Central memory CD8-positive, alpha-beta T cell (primary cell): Measurements from ENCODE around the gene ARHGEF11.
A peak's percentile ranks its signal among the peaks of the same experiment; 100 is the strongest.

ENCODE experiments used
- ATAC-seq: fragments of 150-1000 bp; cut with Tn5 transposase; replicated peaks from 2 replicates; pipeline ENCODE4 v1.10.0; 2022; ENCODE audit warnings: mild to moderate bottlenecking, moderate FRiP score, moderate number of reproducible peaks; ENCODE audit not compliant: poor library complexity, severe bottlenecking; ENCODE audit errors: extremely low read depth
- DNase-seq, 2 donors: peaks; one replicate each; pipeline ENCODE4 v3.0.0; 2021; ENCODE audit warnings: low spot score in 2 of 2
- H3K27ac Mint-ChIP-seq: one replicate; pipeline ENCODE4 v1.8.0; 2022; ENCODE audit warnings: low read depth, mild to moderate bottlenecking, moderate library complexity, mixed read lengths
- H3K27me3 Mint-ChIP-seq: one replicate; pipeline ENCODE4 v1.8.0; 2022; ENCODE audit warnings: mixed read lengths
- H3K36me3 Mint-ChIP-seq: one replicate; pipeline ENCODE4 v1.8.0; 2022; ENCODE audit warnings: mild to moderate bottlenecking, moderate library complexity, mixed read lengths; ENCODE audit not compliant: insufficient read depth
- H3K4me1 Mint-ChIP-seq: one replicate; pipeline ENCODE4 v1.8.0; 2022; ENCODE audit warnings: mixed read lengths
- H3K4me3 Mint-ChIP-seq: one replicate; pipeline ENCODE4 v1.8.0; 2022; ENCODE audit warnings: mild to moderate bottlenecking, moderate library complexity, mixed read lengths
- H3K9me3 Mint-ChIP-seq: one replicate; pipeline ENCODE4 v1.8.0; 2022; ENCODE audit warnings: mixed read lengths

ARHGEF11 gene

GRCh38 chr1:156992215-156992614 is 53.3 kb downstream of the ARHGEF11 start:
- no peak overlapping the region for H3K27ac Mint-ChIP-seq
- no peaks in the 10 kb centered on the region for H3K36me3 Mint-ChIP-seq
- ATAC-seq: no peak

GRCh38 chr1:156987715-156988114 is 57.8 kb downstream of the ARHGEF11 start:
- peaks cover 38% of the 10 kb centered on the region for H3K27me3 Mint-ChIP-seq
- ATAC-seq (no peak), DNase-seq (no peak)
- H3K4me1 Mint-ChIP-seq: no peaks in the 10 kb centered on the region
- H3K4me3 Mint-ChIP-seq: no peak overlapping the region
- no peaks in the 10 kb centered on the region for H3K36me3 Mint-ChIP-seq
- H3K27ac Mint-ChIP-seq: no peak overlapping the region
- no peaks in the 10 kb centered on the region for H3K9me3 Mint-ChIP-seq

More at GRCh38 chr1:156992215-156992614, 53.3 kb downstream of the ARHGEF11 start:
- DNase-seq: no peak
- no peaks in the 10 kb centered on the region for H3K9me3 Mint-ChIP-seq
- H3K4me1 Mint-ChIP-seq: no peaks in the 10 kb centered on the region
- H3K4me3 Mint-ChIP-seq: no peak overlapping the region
- H3K27me3 Mint-ChIP-seq: peaks cover 51% of the 10 kb centered on the region

- Mint-ChIP-seq H3K9me3 (no peaks in the 10 kb centered on the region), H3K4me1 (no peaks in the 10 kb centered on the region), H3K36me3 (no peaks in the 10 kb centered on the region), H3K4me3 (no peak overlapping the region), H3K27me3 (peaks cover 68% of the 10 kb centered on the region), H3K27ac (no peak overlapping the region)
- ATAC-seq (no peak), DNase-seq (no peak)
Measured at GRCh38 chr1:156980551-156980950, 65.0 kb downstream of the ARHGEF11 start.

- Mint-ChIP-seq H3K4me1 (no peaks in the 10 kb centered on the region), H3K27me3 (peaks cover 63% of the 10 kb centered on the region), H3K27ac (no peak overlapping the region), H3K36me3 (no peaks in the 10 kb centered on the region), H3K9me3 (no peaks in the 10 kb centered on the region), H3K4me3 (no peak overlapping the region)
- ATAC-seq: no peak
- DNase-seq: no peak
Measured at GRCh38 chr1:156975084-156975483, 70.5 kb downstream of the ARHGEF11 start.

- H3K4me3 Mint-ChIP-seq: no peak overlapping the region
- no peaks in the 10 kb centered on the region for H3K9me3 Mint-ChIP-seq
- no peak for DNase-seq
- H3K36me3 Mint-ChIP-seq: no peaks in the 10 kb centered on the region
- ATAC-seq: no peak
- no peaks in the 10 kb centered on the region for H3K4me1 Mint-ChIP-seq
- H3K27me3 Mint-ChIP-seq: peaks cover 66% of the 10 kb centered on the region
- H3K27ac Mint-ChIP-seq: no peak overlapping the region
Measured at GRCh38 chr1:156973417-156973816, 72.1 kb downstream of the ARHGEF11 start.

- Mint-ChIP-seq H3K36me3 (no peaks in the 10 kb centered on the region), H3K27me3 (peaks cover 48% of the 10 kb centered on the region), H3K27ac (no peak overlapping the region), H3K9me3 (no peaks in the 10 kb centered on the region), H3K4me1 (no peaks in the 10 kb centered on the region), H3K4me3 (no peak overlapping the region)
- ATAC-seq (no peak), DNase-seq (no peak)
Measured at GRCh38 chr1:156970017-156970416, 75.5 kb downstream of the ARHGEF11 start.

GRCh38 chr1:156969496-156969895 is 76.0 kb downstream of the ARHGEF11 start:
- no peak for ATAC-seq
- Mint-ChIP-seq H3K4me3 (no peak overlapping the region), H3K36me3 (no peaks in the 10 kb centered on the region), H3K27ac (no peak overlapping the region), H3K9me3 (no peaks in the 10 kb centered on the region), H3K4me1 (peaks cover 2% of the 10 kb centered on the region), H3K27me3 (peaks cover 43% of the 10 kb centered on the region)
- no peak for DNase-seq

- Mint-ChIP-seq H3K4me1 (peaks cover 28% of the 10 kb centered on the region), H3K9me3 (no peaks in the 10 kb centered on the region), H3K4me3 (peak overlapping the region; percentile 50), H3K27ac (peak overlapping the region; percentile 70), H3K36me3 (no peaks in the 10 kb centered on the region), H3K27me3 (peaks cover 27% of the 10 kb centered on the region)
- DNase-seq: no peak
- no peak for ATAC-seq
Measured at GRCh38 chr1:156964441-156964840, 81.1 kb downstream of the ARHGEF11 start.

- no peak for DNase-seq
- peaks cover 19% of the 10 kb centered on the region for H3K27me3 Mint-ChIP-seq
- peak; percentile 82 for ATAC-seq
- H3K9me3 Mint-ChIP-seq: no peaks in the 10 kb centered on the region
- peak overlapping the region; percentile 50 for H3K4me3 Mint-ChIP-seq
- H3K4me1 Mint-ChIP-seq: peaks cover 28% of the 10 kb centered on the region
- H3K27ac Mint-ChIP-seq: no peak overlapping the region
- no peaks in the 10 kb centered on the region for H3K36me3 Mint-ChIP-seq
Measured at GRCh38 chr1:156963621-156964020, 81.9 kb downstream of the ARHGEF11 start.

GRCh38 chr1:156961709-156962108 is 83.8 kb downstream of the ARHGEF11 start:
- DNase-seq (no peak), ATAC-seq (no peak)
- Mint-ChIP-seq H3K36me3 (peaks cover 2% of the 10 kb centered on the region), H3K27me3 (peaks cover 8% of the 10 kb centered on the region), H3K27ac (no peak overlapping the region), H3K4me3 (no peak overlapping the region), H3K9me3 (no peaks in the 10 kb centered on the region), H3K4me1 (peaks cover 28% of the 10 kb centered on the region)

GRCh38 chr1:156959925-156960324 is 85.6 kb downstream of the ARHGEF11 start:
- H3K4me3 Mint-ChIP-seq: no peak overlapping the region
- peaks cover 8% of the 10 kb centered on the region for H3K27me3 Mint-ChIP-seq
- no peak for ATAC-seq
- peaks cover 28% of the 10 kb centered on the region for H3K4me1 Mint-ChIP-seq
- peaks cover 8% of the 10 kb centered on the region for H3K36me3 Mint-ChIP-seq
- no peaks in the 10 kb centered on the region for H3K9me3 Mint-ChIP-seq
- no peak for DNase-seq
- H3K27ac Mint-ChIP-seq: no peak overlapping the region

- H3K27me3 Mint-ChIP-seq: peaks cover 8% of the 10 kb centered on the region
- no peaks in the 10 kb centered on the region for H3K9me3 Mint-ChIP-seq
- ATAC-seq (no peak), DNase-seq (no peak)
- H3K4me1 Mint-ChIP-seq: peaks cover 25% of the 10 kb centered on the region
- no peak overlapping the region for H3K4me3 Mint-ChIP-seq
- H3K36me3 Mint-ChIP-seq: peaks cover 9% of the 10 kb centered on the region
- H3K27ac Mint-ChIP-seq: no peak overlapping the region
Measured at GRCh38 chr1:156959414-156959813, 86.1 kb downstream of the ARHGEF11 start.

- Mint-ChIP-seq H3K4me1 (peaks cover 14% of the 10 kb centered on the region), H3K4me3 (no peak overlapping the region), H3K36me3 (peaks cover 10% of the 10 kb centered on the region), H3K9me3 (no peaks in the 10 kb centered on the region), H3K27me3 (peaks cover 8% of the 10 kb centered on the region), H3K27ac (no peak overlapping the region)
- ATAC-seq (no peak), DNase-seq (no peak)
Measured at GRCh38 chr1:156958247-156958714, 87.3 kb downstream of the ARHGEF11 start.

- Mint-ChIP-seq H3K4me3 (no peak overlapping the region), H3K27me3 (peaks cover 8% of the 10 kb centered on the region), H3K9me3 (no peaks in the 10 kb centered on the region), H3K27ac (no peak overlapping the region), H3K36me3 (peaks cover 10% of the 10 kb centered on the region), H3K4me1 (peaks cover 10% of the 10 kb centered on the region)
- no peak for ATAC-seq
- DNase-seq: no peak
Measured at GRCh38 chr1:156957634-156958033, 87.9 kb downstream of the ARHGEF11 start.
